HEK293 (cell line): Measurements from ENCODE around the gene PARD6B.

Experiments used
- CTCF ChIA-PET: fragments of 350-600 bp; formaldehyde crosslinking; extraction: SDS; loops from one replicate; lab custom pipeline; 2021; ENCODE audit warnings: antibody characterized with exemption; lab: Yijun Ruan, JAX
- POLR2A ChIA-PET: fragments of 300-600 bp; formaldehyde crosslinking; extraction: SDS; loops from one replicate; lab custom pipeline; 2020; ENCODE audit warnings: antibody characterized with exemption, inconsistent platforms; lab: Yijun Ruan, JAX
- H3K27ac ChIP-seq: fragments of 200-500 bp; sonication (Bioruptor generic); 2 replicates; pipeline ENCODE4 v1.5.1; 2014; ENCODE audit warnings: low read depth, low read length, control low read depth, inconsistent platforms; ENCODE audit errors: extremely low read depth
- H3K36me3 ChIP-seq, 2 experiments: fragments of 200-500 bp in 1 of 2; sonication (Bioruptor generic) in 1 of 2; 1 replicate in 1 of 2; 2 replicates in 1 of 2; pipeline ENCODE4 v1.5.1; 2014 to 2017; ENCODE audit warnings: inconsistent platforms in 2 of 2, low read length in 2 of 2; ENCODE audit not compliant: control insufficient read depth in 2 of 2, insufficient read depth in 1 of 2
- H3K4me1 ChIP-seq: fragments of 200-500 bp; sonication (Bioruptor generic); 2 replicates; pipeline ENCODE4 v1.5.1; 2014; ENCODE audit warnings: mild to moderate bottlenecking, low read length, inconsistent platforms; ENCODE audit not compliant: control insufficient read depth, insufficient read depth
- H3K4me3 ChIP-seq: 2 replicates; pipeline ENCODE4 v1.5.1; 2011; ENCODE audit warnings: low read depth, mild to moderate bottlenecking, control low read depth, low read length, moderate library complexity
- H3K9me3 ChIP-seq: fragments of 200-500 bp; sonication (Bioruptor generic); 2 replicates; pipeline ENCODE4 v1.5.1; 2014; ENCODE audit warnings: low read depth, low read length, inconsistent platforms; ENCODE audit not compliant: control insufficient read depth, insufficient read depth
- CTCF ChIP-seq: fragments of 450-650 bp; formaldehyde crosslinking; IDR thresholded peaks from 2 replicates; pipeline ENCODE4 v1.5.1; 2016; ENCODE audit warnings: missing biosample characterization, missing genetic modification characterization
- GFI1B ChIP-seq: fragments of 450-650 bp; formaldehyde crosslinking; IDR thresholded peaks from 2 replicates; pipeline ENCODE4 v1.5.1; 2016; ENCODE audit warnings: missing biosample characterization, missing genetic modification characterization
- GLI2 ChIP-seq: fragments of 450-650 bp; formaldehyde crosslinking; IDR thresholded peaks from 2 replicates; pipeline ENCODE4; 2017; ENCODE audit warnings: missing biosample characterization, missing genetic modification characterization, low read depth, borderline replicate concordance
- GLI4 ChIP-seq: fragments of 450-650 bp; formaldehyde crosslinking; IDR thresholded peaks from 2 replicates; pipeline ENCODE4 v1.5.1; 2016; ENCODE audit warnings: missing biosample characterization, missing genetic modification characterization
- MEIS1 ChIP-seq: sonication (generic); formaldehyde crosslinking; IDR thresholded peaks from 2 replicates; pipeline ENCODE4 v1.8.1; 2022; ENCODE audit warnings: missing genetic modification reagents, mild to moderate bottlenecking, borderline replicate concordance
- SALL2 ChIP-seq: fragments of 450-650 bp; formaldehyde crosslinking; IDR thresholded peaks from 2 replicates; pipeline ENCODE4 v1.5.0; 2017; ENCODE audit warnings: missing biosample characterization, mild to moderate bottlenecking, missing genetic modification characterization, borderline replicate concordance
- SCRT1 ChIP-seq: fragments of 450-650 bp; formaldehyde crosslinking; IDR thresholded peaks from 2 replicates; pipeline ENCODE4 v1.5.1; 2016; ENCODE audit warnings: missing biosample characterization, missing genetic modification characterization, borderline replicate concordance
- TRIM28 ChIP-seq: IDR thresholded peaks from 2 replicates; pipeline ENCODE4 v1.6.1; 2011; ENCODE audit warnings: low read length, control low read depth, borderline replicate concordance
- ZBTB7A ChIP-seq: fragments of 450-650 bp; formaldehyde crosslinking; IDR thresholded peaks from 2 replicates; pipeline ENCODE4 v1.5.1; 2016; ENCODE audit warnings: low read depth, missing biosample characterization, missing genetic modification characterization
- ZFP41 ChIP-seq: fragments of 450-650 bp; formaldehyde crosslinking; IDR thresholded peaks from 2 replicates; pipeline ENCODE4 v1.5.1; 2016; ENCODE audit warnings: missing biosample characterization, missing genetic modification characterization, borderline replicate concordance
- ZIC2 ChIP-seq: fragments of 450-650 bp; formaldehyde crosslinking; IDR thresholded peaks from 2 replicates; pipeline ENCODE4 v1.5.1; 2016; ENCODE audit warnings: missing biosample characterization, missing genetic modification characterization
- ZNF155 ChIP-seq: fragments of 450-650 bp; formaldehyde crosslinking; IDR thresholded peaks from 2 replicates; pipeline ENCODE4 v1.5.1; 2016; ENCODE audit warnings: missing biosample characterization, missing genetic modification characterization
- ZNF2 ChIP-seq: fragments of 450-650 bp; formaldehyde crosslinking; IDR thresholded peaks from 2 replicates; pipeline ENCODE4 v1.5.1; 2016; ENCODE audit warnings: missing biosample characterization, missing genetic modification characterization
- ZNF221 ChIP-seq: fragments of 450-650 bp; formaldehyde crosslinking; IDR thresholded peaks from 2 replicates; pipeline ENCODE4 v1.5.1; 2017; ENCODE audit warnings: missing biosample characterization, missing genetic modification characterization, borderline replicate concordance
- ZNF324 ChIP-seq: fragments of 450-650 bp; formaldehyde crosslinking; IDR thresholded peaks from 2 replicates; pipeline ENCODE4 v1.5.1; 2016; ENCODE audit warnings: missing biosample characterization, missing genetic modification characterization
- ZNF423 ChIP-seq: fragments of 450-650 bp; formaldehyde crosslinking; IDR thresholded peaks from 2 replicates; pipeline ENCODE4 v1.5.1; 2016; ENCODE audit warnings: missing biosample characterization, missing genetic modification characterization
- ZNF426 ChIP-seq: fragments of 450-650 bp; formaldehyde crosslinking; IDR thresholded peaks from 2 replicates; pipeline ENCODE4 v1.5.1; 2017; ENCODE audit warnings: missing biosample characterization, missing genetic modification characterization, mild to moderate bottlenecking, inconsistent platforms, moderate library complexity
- ZNF473 ChIP-seq: fragments of 450-650 bp; formaldehyde crosslinking; IDR thresholded peaks from 2 replicates; pipeline ENCODE4 v1.5.1; 2017; ENCODE audit warnings: missing biosample characterization, missing genetic modification characterization
- ZNF549 ChIP-seq: fragments of 450-650 bp; IDR thresholded peaks from 2 replicates; pipeline ENCODE4 v1.5.1; 2018; ENCODE audit warnings: missing biosample characterization, missing genetic modification characterization, mild to moderate bottlenecking, inconsistent platforms, moderate library complexity
- ZNF561 ChIP-seq: fragments of 450-650 bp; IDR thresholded peaks from 2 replicates; pipeline ENCODE4 v1.5.1; 2018; ENCODE audit warnings: missing biosample characterization, missing genetic modification characterization, borderline replicate concordance
- ZNF580 ChIP-seq: fragments of 450-650 bp; formaldehyde crosslinking; IDR thresholded peaks from 2 replicates; pipeline ENCODE4 v1.5.1; 2016; ENCODE audit warnings: missing biosample characterization, missing genetic modification characterization
- ZNF629 ChIP-seq: fragments of 450-650 bp; formaldehyde crosslinking; IDR thresholded peaks from 2 replicates; pipeline ENCODE4 v1.5.1; 2017; ENCODE audit warnings: missing biosample characterization, missing genetic modification characterization
- ZNF654 ChIP-seq: fragments of 450-650 bp; formaldehyde crosslinking; IDR thresholded peaks from 2 replicates; pipeline ENCODE4 v1.5.1; 2016; ENCODE audit warnings: low read depth, missing biosample characterization, missing genetic modification characterization
- ZNF660 ChIP-seq: fragments of 450-650 bp; IDR thresholded peaks from 2 replicates; pipeline ENCODE4 v1.5.1; 2018; ENCODE audit warnings: missing biosample characterization, mild to moderate bottlenecking, missing genetic modification characterization
- ZNF707 ChIP-seq: fragments of 450-650 bp; formaldehyde crosslinking; IDR thresholded peaks from 2 replicates; pipeline ENCODE4 v1.5.1; 2016; ENCODE audit warnings: missing biosample characterization, missing genetic modification characterization
- ZNF777 ChIP-seq: fragments of 450-650 bp; formaldehyde crosslinking; IDR thresholded peaks from 2 replicates; pipeline ENCODE4 v1.5.1; 2017; ENCODE audit warnings: missing biosample characterization, missing genetic modification characterization, borderline replicate concordance
- ZNF837 ChIP-seq: fragments of 450-650 bp; formaldehyde crosslinking; IDR thresholded peaks from 2 replicates; pipeline ENCODE4 v1.5.1; 2016; ENCODE audit warnings: missing biosample characterization, missing genetic modification characterization
- ZNF843 ChIP-seq: fragments of 450-650 bp; formaldehyde crosslinking; IDR thresholded peaks from 2 replicates; pipeline ENCODE4 v1.5.1; 2016; ENCODE audit warnings: missing biosample characterization, missing genetic modification characterization
- TF ChIP-seq, protein P1 (sequence below): fragments of 450-650 bp; formaldehyde crosslinking; IDR thresholded peaks from 2 replicates; pipeline ENCODE4 v1.5.1; 2016; ENCODE audit warnings: missing biosample characterization, missing genetic modification characterization
- TF ChIP-seq, protein P2 (sequence below): fragments of 450-650 bp; formaldehyde crosslinking; IDR thresholded peaks from 2 replicates; pipeline ENCODE4 v1.5.1; 2016; ENCODE audit warnings: missing biosample characterization, missing genetic modification characterization, borderline replicate concordance

PARD6B gene, protein sequence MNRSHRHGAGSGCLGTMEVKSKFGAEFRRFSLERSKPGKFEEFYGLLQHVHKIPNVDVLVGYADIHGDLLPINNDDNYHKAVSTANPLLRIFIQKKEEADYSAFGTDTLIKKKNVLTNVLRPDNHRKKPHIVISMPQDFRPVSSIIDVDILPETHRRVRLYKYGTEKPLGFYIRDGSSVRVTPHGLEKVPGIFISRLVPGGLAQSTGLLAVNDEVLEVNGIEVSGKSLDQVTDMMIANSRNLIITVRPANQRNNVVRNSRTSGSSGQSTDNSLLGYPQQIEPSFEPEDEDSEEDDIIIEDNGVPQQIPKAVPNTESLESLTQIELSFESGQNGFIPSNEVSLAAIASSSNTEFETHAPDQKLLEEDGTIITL

GRCh38 chr20:50731055-50731929 lies at the start of gene PARD6B:
TSS of gene PARD6B (plus strand) at chr20:50731580. CDS start at chr20:50731787, 207 bp downstream.
- H3K27ac ChIP-seq = peak within 1 kb of the TSS; percentile 88
- CTCF ChIA-PET = interaction anchor here (0.7 to 1.6 kb wide), 3 partner anchors 11 to 80 kb away, joined by 4 to 6 read pairs (median 5); no protein-coding TSS in a partner anchor
- peak within 1 kb of the TSS; percentile 94 for H3K4me3 ChIP-seq
- H3K9me3 ChIP-seq = no peaks in the 10 kb centered on the region
- H3K36me3 ChIP-seq = peaks cover 3 to 4% of the 10 kb centered on the region in 2 experiments; a peak in 2 of 3 replicates
- POLR2A ChIA-PET = interaction anchor here (0.5 to 1.3 kb wide), 7 partner anchors 13 to 263 kb away, joined by 3 to 10 read pairs (median 4); no protein-coding TSS in a partner anchor
- H3K4me1 ChIP-seq = peaks cover 11% of the 10 kb centered on the region
- TF ChIP-seq ZNF423 (tag by site-specific recombination) = no peak
- TF ChIP-seq, protein P1, sequence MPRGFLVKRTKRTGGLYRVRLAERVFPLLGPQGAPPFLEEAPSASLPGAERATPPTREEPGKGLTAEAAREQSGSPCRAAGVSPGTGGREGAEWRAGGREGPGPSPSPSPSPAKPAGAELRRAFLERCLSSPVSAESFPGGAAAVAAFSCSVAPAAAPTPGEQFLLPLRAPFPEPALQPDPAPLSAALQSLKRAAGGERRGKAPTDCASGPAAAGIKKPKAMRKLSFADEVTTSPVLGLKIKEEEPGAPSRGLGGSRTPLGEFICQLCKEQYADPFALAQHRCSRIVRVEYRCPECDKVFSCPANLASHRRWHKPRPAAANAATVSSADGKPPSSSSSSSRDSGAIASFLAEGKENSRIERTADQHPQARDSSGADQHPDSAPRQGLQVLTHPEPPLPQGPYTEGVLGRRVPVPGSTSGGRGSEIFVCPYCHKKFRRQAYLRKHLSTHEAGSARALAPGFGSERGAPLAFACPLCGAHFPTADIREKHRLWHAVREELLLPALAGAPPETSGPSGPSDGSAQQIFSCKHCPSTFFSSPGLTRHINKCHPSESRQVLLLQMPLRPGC (tag by site-specific recombination) = peak; percentile 46; the same call in 1 of the 2 replicates
- no peak for TF ChIP-seq SCRT1 (tag by site-specific recombination)
- no peak for TF ChIP-seq ZNF660 (tag by site-specific recombination)
- TF ChIP-seq ZBTB7A (tag by site-specific recombination) = no peak; the same call in 1 of the 2 replicates
- TF ChIP-seq ZNF221 = no peak
- TF ChIP-seq CTCF (tag by site-specific recombination) = no peak
- no peak for TF ChIP-seq GLI4
- TF ChIP-seq ZNF707 (tag by site-specific recombination) = no peak
- TF ChIP-seq SALL2 (tag by site-specific recombination) = no peak
- no peak for TF ChIP-seq ZNF843 (tag by site-specific recombination)
- no peak for TF ChIP-seq TRIM28
- TF ChIP-seq ZNF629 = no peak; the same call in 1 of the 2 replicates
- no peak for TF ChIP-seq ZNF473 (tag by site-specific recombination)
- no peak for TF ChIP-seq ZNF580 (tag by site-specific recombination)
- no peak for TF ChIP-seq GLI2 (tag by site-specific recombination)
- TF ChIP-seq ZNF324 (tag by site-specific recombination) = no peak
- no peak for TF ChIP-seq ZNF777 (tag by site-specific recombination)
- no peak for TF ChIP-seq ZNF654
- no peak for TF ChIP-seq MEIS1 (CRISPR knock-in tag)
- TF ChIP-seq ZNF549 (tag by site-specific recombination) = no peak
- no peak for TF ChIP-seq ZNF2 (tag by site-specific recombination)
- TF ChIP-seq ZNF155 = no peak
- TF ChIP-seq GFI1B (tag by site-specific recombination) = no peak
- no peak for TF ChIP-seq ZFP41 (tag by site-specific recombination)
- TF ChIP-seq ZNF837 (tag by site-specific recombination) = no peak
- TF ChIP-seq, protein P2, sequence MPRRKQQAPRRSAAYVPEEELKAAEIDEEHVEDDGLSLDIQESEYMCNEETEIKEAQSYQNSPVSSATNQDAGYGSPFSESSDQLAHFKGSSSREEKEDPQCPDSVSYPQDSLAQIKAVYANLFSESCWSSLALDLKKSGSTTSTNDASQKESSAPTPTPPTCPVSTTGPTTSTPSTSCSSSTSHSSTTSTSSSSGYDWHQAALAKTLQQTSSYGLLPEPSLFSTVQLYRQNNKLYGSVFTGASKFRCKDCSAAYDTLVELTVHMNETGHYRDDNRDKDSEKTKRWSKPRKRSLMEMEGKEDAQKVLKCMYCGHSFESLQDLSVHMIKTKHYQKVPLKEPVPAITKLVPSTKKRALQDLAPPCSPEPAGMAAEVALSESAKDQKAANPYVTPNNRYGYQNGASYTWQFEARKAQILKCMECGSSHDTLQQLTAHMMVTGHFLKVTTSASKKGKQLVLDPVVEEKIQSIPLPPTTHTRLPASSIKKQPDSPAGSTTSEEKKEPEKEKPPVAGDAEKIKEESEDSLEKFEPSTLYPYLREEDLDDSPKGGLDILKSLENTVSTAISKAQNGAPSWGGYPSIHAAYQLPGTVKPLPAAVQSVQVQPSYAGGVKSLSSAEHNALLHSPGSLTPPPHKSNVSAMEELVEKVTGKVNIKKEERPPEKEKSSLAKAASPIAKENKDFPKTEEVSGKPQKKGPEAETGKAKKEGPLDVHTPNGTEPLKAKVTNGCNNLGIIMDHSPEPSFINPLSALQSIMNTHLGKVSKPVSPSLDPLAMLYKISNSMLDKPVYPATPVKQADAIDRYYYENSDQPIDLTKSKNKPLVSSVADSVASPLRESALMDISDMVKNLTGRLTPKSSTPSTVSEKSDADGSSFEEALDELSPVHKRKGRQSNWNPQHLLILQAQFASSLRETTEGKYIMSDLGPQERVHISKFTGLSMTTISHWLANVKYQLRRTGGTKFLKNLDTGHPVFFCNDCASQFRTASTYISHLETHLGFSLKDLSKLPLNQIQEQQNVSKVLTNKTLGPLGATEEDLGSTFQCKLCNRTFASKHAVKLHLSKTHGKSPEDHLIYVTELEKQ (tag by site-specific recombination) = no peak
- peak; percentile 66 for TF ChIP-seq ZIC2
- peak; percentile 78 for TF ChIP-seq ZNF561 (tag by site-specific recombination)
- no peak for TF ChIP-seq ZNF426 (tag by site-specific recombination)
